Stimulated activated CD4-positive, alpha-beta T cell treated with anti-CD3 and anti-CD28 coated beads, Interleukin-1b, Interleukin-23, amount 100 ng/mL, for 4 hours (primary cell): ENCODE data around the gene PRKACA.
A peak's percentile ranks its signal among the peaks of the same experiment; 100 is the strongest.
"Not testable (repeated sequence)": the region's sequence is repeated elsewhere in the genome, so short reads cannot be mapped to it uniquely, and the experiment has no call there.

Experiments
- DNase-seq, 2 donors: peaks; one replicate each; pipeline ENCODE4 v3.0.0-alpha.2; 2020; ENCODE audit warnings: low read depth in 2 of 2

PRKACA gene

DNA sequence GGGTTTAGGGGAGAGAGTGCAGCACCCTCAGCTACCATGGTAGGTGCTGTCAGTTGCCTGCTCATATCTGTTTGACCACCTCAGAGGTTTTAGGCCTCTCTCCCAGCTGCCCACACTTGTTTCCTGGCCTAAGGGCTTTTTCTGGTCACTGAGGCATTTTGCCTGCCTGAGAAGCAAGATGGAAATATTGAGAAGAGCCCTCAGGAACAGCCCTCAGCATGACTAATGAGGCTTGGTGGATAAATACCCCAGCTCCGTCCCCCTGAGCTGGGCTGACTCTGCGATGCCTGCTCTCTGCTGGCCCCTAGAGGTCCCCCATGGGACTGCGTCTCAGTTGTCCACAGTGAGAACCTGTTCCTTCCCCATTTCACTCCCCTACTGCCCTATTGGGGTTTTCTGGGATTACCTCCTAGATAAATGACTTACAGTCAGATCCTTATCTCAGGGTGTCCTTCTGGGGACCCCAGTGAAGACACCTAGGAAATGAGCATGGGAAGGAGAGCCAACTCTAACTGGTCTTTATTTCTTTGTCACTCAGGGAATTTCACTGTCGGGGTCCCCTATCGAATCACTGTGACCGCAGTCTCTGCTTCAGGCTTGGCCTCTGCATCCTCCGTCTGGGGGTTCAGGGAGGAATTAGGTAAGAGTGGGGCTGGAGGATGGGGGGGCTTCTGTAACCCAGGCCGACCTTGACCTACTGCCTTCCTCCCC lies 69.0 kb downstream of the PRKACA start:
- DNase-seq: peak; percentile 75 to 76

GRCh38 chr19:14047866-14048265 lies 69.7 kb downstream of the PRKACA start:
- DNase-seq: not testable (repeated sequence)

- not testable (repeated sequence) for DNase-seq
These were observed 74.6 kb downstream of the PRKACA start for GRCh38 chr19:14042659-14043608.
